Stomach (tissue), 4 donors: ENCODE results near the gene HGS.

Experiments
- POLR2A ChIP-seq, 4 donors: fragments of 450-650 bp; IDR thresholded peaks; one replicate each; pipeline ENCODE4 v1.6.1; 2016; ENCODE audit warnings: antibody characterized with exemption in 4 of 4, control low read depth in 2 of 4, mild to moderate bottlenecking in 1 of 4, moderate library complexity in 1 of 4
- TF ChIP-seq, protein P1 (sequence below), 7 experiments: fragments of 450-650 bp in 4 of 7; fragments of 200-600 bp in 3 of 7; sonication (generic) in 3 of 7; IDR thresholded peaks; one replicate each; pipeline ENCODE4 v1.5.1; 2016 to 2019; ENCODE audit warnings: antibody characterized with exemption in 7 of 7, control low read depth in 2 of 7, mild to moderate bottlenecking in 1 of 7

- TF ChIP-seq, protein P1, sequence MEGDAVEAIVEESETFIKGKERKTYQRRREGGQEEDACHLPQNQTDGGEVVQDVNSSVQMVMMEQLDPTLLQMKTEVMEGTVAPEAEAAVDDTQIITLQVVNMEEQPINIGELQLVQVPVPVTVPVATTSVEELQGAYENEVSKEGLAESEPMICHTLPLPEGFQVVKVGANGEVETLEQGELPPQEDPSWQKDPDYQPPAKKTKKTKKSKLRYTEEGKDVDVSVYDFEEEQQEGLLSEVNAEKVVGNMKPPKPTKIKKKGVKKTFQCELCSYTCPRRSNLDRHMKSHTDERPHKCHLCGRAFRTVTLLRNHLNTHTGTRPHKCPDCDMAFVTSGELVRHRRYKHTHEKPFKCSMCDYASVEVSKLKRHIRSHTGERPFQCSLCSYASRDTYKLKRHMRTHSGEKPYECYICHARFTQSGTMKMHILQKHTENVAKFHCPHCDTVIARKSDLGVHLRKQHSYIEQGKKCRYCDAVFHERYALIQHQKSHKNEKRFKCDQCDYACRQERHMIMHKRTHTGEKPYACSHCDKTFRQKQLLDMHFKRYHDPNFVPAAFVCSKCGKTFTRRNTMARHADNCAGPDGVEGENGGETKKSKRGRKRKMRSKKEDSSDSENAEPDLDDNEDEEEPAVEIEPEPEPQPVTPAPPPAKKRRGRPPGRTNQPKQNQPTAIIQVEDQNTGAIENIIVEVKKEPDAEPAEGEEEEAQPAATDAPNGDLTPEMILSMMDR (IDR thresholded peaks at IDR 0.05), result no peak
- no peak for TF ChIP-seq POLR2A (IDR thresholded peaks at IDR 0.05)
Measured at GRCh38 chr17:81655378-81656117, 28.3 kb upstream of the HGS start.
